Adrenal gland (tissue), 12 donors: ENCODE results near the gene FAU. TPM values are rescaled to one million over a fixed set of nuclear protein-coding genes. Genes with fewer than 3 reads are reported as not detected.
A peak's percentile ranks its signal among the peaks of the same experiment; 100 is the strongest.

ENCODE experiments used
- DNase-seq, 7 donors: peaks; one replicate each; pipeline ENCODE4 v3.0.0-alpha.2; 2019 to 2020
- H3K27ac ChIP-seq, 5 donors: fragments of 200-600 bp; sonication (generic) in 4 of 5; 1 replicate in 3 of 5; 2 replicates in 2 of 5; pipeline versions ENCODE4 v1.5.1 to v1.8.0; 2016 to 2020; ENCODE audit warnings: mild to moderate bottlenecking in 1 of 5
- H3K27me3 ChIP-seq: fragments of 200-600 bp; 2 replicates; pipeline ENCODE4 v1.8.0; 2021
- H3K36me3 ChIP-seq, 2 donors: fragments of 200-600 bp; replicated peaks in 1 of 2; 1 replicate in 1 of 2; 2 replicates in 1 of 2; pipeline versions ENCODE4 v1.5.1 to v1.8.0; 2018 to 2022
- H3K4me1 ChIP-seq, 2 donors: fragments of 200-600 bp; replicated peaks in 1 of 2; 1 replicate in 1 of 2; 2 replicates in 1 of 2; pipeline versions ENCODE4 v1.5.1 to v1.8.0; 2018 to 2021
- H3K4me3 ChIP-seq, 4 donors: fragments of 200-600 bp; sonication (generic) in 3 of 4; one replicate each; pipeline ENCODE4 v1.5.1; 2016 to 2018
- H3K9me3 ChIP-seq, 3 donors: fragments of 200-600 bp; sonication (generic) in 1 of 3; replicated peaks in 1 of 3; 1 replicate in 2 of 3; 2 replicates in 1 of 3; pipeline versions ENCODE4 v1.5.1 to v1.8.0; 2016 to 2021
- POLR2A ChIP-seq, 2 donors: fragments of 450-650 bp; IDR thresholded peaks; one replicate each; pipeline ENCODE4 v1.6.1; 2017; ENCODE audit warnings: antibody characterized with exemption in 2 of 2, mild to moderate bottlenecking in 2 of 2, moderate library complexity in 1 of 2
- WGBS, 4 donors: extraction: QIAGEN DNeasy Blood & Tissue Kit in 2 of 4; methylation state at CpG; one replicate each; pipeline versions ENCODE4 v1.1.5 to v1.1.7; 2013 to 2017; 5-methylcytosine and 5-hydroxymethylcytosine counted together
- intact Hi-C, 2 donors: fragments of 100-400 bp; cut with DNase I; formaldehyde crosslinking; loops; one replicate each; pipeline versions ENCODE4 v1.14.1 to v1.15.0; 2022 to 2023
- polyA plus RNA-seq, 3 donors: library from polyadenylated mRNA; stranded (reverse); fragments of 200-250 nt in 2 of 3; fragments of 350-450 nt in 1 of 3; fragmentation: Illumina TruSeq in 1 of 3; extraction: RNeasy Lipid Tissue Mini Kit (QIAGEN cat#74804) in 1 of 3; gene quantifications; one replicate each; pipeline ENCODE4 v1.2.3, GENCODE V29; 2013 to 2014
- total RNA-seq, 9 donors: library from RNA; depleted of rRNA in 4 of 9; stranded (reverse); fragments of >200 nt in 4 of 9; fragments of 120-200 nt in 1 of 9; fragmentation: NEBNext Ultra II Directional in 1 of 9; extraction: Animal tissue kit (Norgen Biotek cat#: 25700) in 1 of 9; gene quantifications; one replicate each; pipeline versions ENCODE4 v1.1.0 to v1.2.4, GENCODE V29; 2013 to 2023
- TF ChIP-seq, protein P1 (sequence below), 6 experiments: fragments of 450-650 bp in 4 of 6; fragments of 200-600 bp in 2 of 6; sonication (generic) in 1 of 6; IDR thresholded peaks; 1 replicate in 5 of 6; 2 replicates in 1 of 6; pipeline versions ENCODE4 v1.5.1 to v1.8.0; 2016 to 2021; ENCODE audit warnings: antibody characterized with exemption in 6 of 6, mild to moderate bottlenecking in 2 of 6, moderate library complexity in 1 of 6
- donor health status: healthy with polysubstance abuse.
- donor health status: Bipolar disorder and iron deficiency.
- donor health status: DM: yes; HTN: yes; CAD: no.
- donor health status: DM: no; HTN: no; CAD: no.
- donor health status: DM: no; HTN: no; CAD: no.
- donor health status: DM: yes; HTN: yes; CAD: no.

FAU gene
- total and polyA plus RNA-seq, 12 donors, result 361 to 2,488 (median 1,029) TPM

DNA sequence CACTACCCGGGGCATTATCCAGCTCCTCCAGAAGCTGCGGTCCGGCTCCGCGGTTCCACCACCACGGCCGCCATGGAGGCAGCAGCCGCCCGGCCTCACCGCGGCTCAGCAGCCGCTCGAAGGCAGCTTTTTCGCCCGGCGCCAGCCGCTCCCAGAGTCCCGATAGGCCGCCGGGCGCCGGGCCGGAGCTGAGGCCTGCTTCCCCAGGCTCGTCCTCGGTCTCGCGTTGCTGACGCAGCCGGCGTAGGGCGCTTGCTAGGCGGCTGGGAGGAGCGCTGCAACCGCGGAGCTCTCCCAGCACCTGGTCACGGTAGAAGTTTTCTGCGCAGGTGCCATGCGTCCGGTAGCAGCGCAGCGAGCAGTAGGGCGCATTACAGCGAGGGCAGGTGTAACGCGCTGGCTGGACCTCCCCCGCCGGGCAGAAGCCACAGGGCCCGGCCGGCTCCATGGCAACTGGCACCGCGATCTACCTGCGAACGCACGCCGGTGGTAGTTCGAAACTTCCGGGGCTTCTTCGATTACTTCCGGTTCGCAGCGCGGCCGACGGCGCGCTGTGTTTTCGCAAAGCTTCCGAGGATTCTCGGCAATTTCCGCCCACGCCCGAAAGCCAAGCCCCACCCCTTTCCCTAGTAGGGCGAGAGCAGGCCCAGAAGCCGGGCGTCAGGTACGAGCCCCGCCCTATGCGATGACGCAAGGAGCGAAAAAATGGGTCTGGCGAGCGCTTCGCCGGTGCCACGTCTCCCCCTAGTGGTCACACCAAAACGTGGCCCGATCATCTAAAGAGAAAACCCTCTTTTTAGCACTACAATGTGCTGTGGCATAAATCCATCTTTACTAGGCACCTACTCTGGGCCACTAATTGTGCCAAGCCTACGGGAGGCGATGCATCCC is 4.5 kb downstream of the FAU start, which contains the start of gene ZNHIT2:
TSS of gene ZNHIT2 (minus strand) at position 496 of the 891 bp plus-strand sequence. CDS start at position 448, 48 bp downstream.
- Histone ChIP-seq H3K27ac (peak within 1 kb of the TSS; percentile 57 to 95 (median 94)), H3K27me3 (no peaks in the 10 kb centered on the region), H3K4me3 (peak within 1 kb of the TSS; percentile 44 to 95 (median 68)), H3K36me3 (peaks cover 0 to 37% of the 10 kb centered on the region in 2 donors), H3K4me1 (peaks cover 44 to 56% of the 10 kb centered on the region in 2 donors), H3K9me3 (no peaks in the 10 kb centered on the region)
- DNase-seq, result peak; percentile 99 to 100 (median 99)
- TF ChIP-seq, protein P1, sequence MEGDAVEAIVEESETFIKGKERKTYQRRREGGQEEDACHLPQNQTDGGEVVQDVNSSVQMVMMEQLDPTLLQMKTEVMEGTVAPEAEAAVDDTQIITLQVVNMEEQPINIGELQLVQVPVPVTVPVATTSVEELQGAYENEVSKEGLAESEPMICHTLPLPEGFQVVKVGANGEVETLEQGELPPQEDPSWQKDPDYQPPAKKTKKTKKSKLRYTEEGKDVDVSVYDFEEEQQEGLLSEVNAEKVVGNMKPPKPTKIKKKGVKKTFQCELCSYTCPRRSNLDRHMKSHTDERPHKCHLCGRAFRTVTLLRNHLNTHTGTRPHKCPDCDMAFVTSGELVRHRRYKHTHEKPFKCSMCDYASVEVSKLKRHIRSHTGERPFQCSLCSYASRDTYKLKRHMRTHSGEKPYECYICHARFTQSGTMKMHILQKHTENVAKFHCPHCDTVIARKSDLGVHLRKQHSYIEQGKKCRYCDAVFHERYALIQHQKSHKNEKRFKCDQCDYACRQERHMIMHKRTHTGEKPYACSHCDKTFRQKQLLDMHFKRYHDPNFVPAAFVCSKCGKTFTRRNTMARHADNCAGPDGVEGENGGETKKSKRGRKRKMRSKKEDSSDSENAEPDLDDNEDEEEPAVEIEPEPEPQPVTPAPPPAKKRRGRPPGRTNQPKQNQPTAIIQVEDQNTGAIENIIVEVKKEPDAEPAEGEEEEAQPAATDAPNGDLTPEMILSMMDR (IDR thresholded peaks at IDR 0.05), result peak; percentile 93 to 99 (median 95)
- peak; percentile 70 to 86 for TF ChIP-seq POLR2A (IDR thresholded peaks at IDR 0.05)
- WGBS, 4 donors, result 1 to 2% (median 1%) methylated on average over 17 to 89 of the region's 89 CpGs
- intact Hi-C loops, result no loop called here

DNA sequence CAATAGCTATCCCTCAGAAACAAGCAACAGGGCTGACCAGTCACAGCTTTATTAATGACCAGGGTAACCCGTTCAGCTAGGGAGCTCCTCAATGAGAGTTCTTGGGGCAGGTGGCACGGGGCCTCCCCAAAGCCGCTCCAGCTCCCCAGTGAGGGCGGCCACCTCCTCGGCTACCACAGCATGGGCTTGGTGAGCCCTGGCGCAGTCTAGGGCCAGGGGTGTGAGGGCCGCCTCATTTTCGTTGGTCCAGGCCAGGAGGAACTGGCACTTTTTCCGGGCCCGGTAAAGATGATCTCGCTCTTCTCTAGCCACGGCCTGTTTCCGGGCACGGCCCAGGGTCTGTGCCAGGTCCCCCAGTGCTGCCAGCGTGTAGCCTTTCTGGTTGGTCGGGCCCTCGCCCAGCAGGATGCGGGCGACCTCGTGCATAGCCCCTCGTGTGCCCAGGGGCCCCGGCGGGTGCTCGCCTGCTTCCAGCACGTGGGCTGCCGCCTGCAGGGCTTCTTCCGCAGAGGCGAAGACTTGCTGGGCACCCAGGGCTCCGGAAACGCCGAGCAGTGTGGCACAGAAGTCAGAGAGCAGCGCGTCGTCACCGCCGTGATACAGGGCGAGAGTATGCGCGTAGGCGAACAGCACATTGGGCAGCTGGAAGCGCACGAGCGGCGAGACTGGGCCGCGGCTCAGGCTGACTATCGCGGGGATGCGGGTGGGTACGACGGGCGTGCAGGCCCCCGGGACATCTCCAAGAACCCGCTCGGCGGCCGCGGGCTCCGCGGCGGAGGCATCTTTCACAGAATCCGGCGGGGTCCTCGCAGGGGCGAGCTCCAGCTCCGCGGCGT is 5.3 kb downstream of the FAU start:
- 4 to 65% (median 17%) methylated on average over 18 to 68 of the region's 68 CpGs for WGBS, 4 donors
- intact Hi-C loops, result no loop called here

DNA sequence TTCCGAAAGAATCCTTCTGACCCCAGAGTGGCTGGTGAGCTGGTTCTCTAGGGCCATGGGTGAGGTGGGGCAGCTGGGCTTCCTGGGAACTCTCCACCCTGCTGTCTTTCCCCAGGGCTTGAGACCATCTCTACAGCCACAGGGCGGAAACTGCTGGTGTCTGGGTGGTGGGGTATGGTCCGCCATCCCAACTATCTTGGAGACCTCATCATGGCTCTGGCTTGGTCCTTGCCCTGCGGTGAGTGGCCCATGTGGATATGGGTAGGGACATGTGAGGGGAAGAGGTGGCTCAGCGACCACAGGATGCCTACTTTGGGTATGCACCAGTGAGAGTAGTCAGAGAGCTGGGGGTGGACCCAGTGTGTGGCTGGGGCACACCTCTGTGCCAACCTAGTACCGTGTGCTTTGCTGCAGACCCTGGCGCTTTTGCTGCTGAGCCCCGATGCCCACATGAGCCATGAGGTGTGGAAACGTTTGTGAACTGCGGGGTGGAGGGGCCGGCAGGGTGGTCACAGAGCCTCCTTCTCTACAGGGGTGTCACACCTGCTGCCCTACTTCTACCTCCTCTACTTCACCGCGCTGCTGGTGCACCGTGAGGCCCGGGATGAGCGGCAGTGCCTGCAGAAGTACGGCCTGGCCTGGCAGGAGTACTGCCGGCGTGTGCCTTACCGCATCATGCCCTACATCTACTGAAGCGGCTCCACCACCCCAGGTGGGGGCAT is 6.4 kb downstream of the FAU start:
- WGBS, 4 donors, result 83 to 92% (median 91%) methylated on average over 10 to 21 of the region's 21 CpGs
- TF ChIP-seq, protein P1 (IDR thresholded peaks at IDR 0.05), result no peak
- no peak for TF ChIP-seq POLR2A (IDR thresholded peaks at IDR 0.05)
- Histone ChIP-seq H3K4me3 (no peak overlapping the region), H3K27ac (peak overlapping the region in 3 of 5 donors; percentile 89 to 95 (median 94)), H3K27me3 (no peaks in the 10 kb centered on the region), H3K9me3 (no peaks in the 10 kb centered on the region), H3K36me3 (peaks cover 0 to 34% of the 10 kb centered on the region in 2 donors), H3K4me1 (peaks cover 48 to 62% of the 10 kb centered on the region in 2 donors)
- intact Hi-C loops, result no loop called here
- peak in 3 of 7 donors; percentile 12 to 45 (median 39) for DNase-seq

More for the DNA sequence above, 5.3 kb downstream of the FAU start:
- H3K27me3 ChIP-seq, result no peaks in the 10 kb centered on the region
- peaks cover 0 to 37% of the 10 kb centered on the region in 2 donors for H3K36me3 ChIP-seq
- H3K27ac ChIP-seq, result peak overlapping the region; percentile 57 to 95 (median 94)
- H3K4me3 ChIP-seq, result peak overlapping the region in 3 of 4 donors; percentile 51 to 95 (median 85)
- no peaks in the 10 kb centered on the region for H3K9me3 ChIP-seq
- TF ChIP-seq, protein P1 (IDR thresholded peaks at IDR 0.05), result no peak
- peak in 1 of 2 donors; percentile 79 for TF ChIP-seq POLR2A (IDR thresholded peaks at IDR 0.05)
- H3K4me1 ChIP-seq, result peaks cover 44 to 61% of the 10 kb centered on the region in 2 donors
- DNase-seq, result peak; percentile 63 to 85 (median 80)
